Panc1 (cell line): ENCODE data around the gene DUSP11. TPM values are rescaled to one million over a fixed set of nuclear protein-coding genes. Genes with fewer than 3 reads are reported as not detected.
"Not testable (repeated sequence)": the region's sequence is repeated elsewhere in the genome, so short reads cannot be mapped to it uniquely, and the experiment has no call there.

Experiments
- ATAC-seq: fragments of 200-7000 bp; cut with Tn5 transposase; 2 replicates; pipeline ENCODE4 v1.9.1; 2020; ENCODE audit warnings: mild to moderate bottlenecking, moderate library complexity
- BruUV-seq: library from RNA; stranded (reverse); fragments of 400-500 nt; replicated peaks from 2 replicates; lab custom pipeline; 2021; lab: Mats Ljungman, UMichigan
- CTCF ChIA-PET: fragments of 300-600 bp; sonication (Branson Sonifier 250); formaldehyde crosslinking; loops from one replicate; lab custom pipeline; 2022; ENCODE audit warnings: antibody characterized with exemption; lab: Charles Lee
- POLR2A ChIA-PET: fragments of 300-600 bp; sonication (Branson Sonifier 250); formaldehyde crosslinking; loops from one replicate; lab custom pipeline; 2022; ENCODE audit warnings: antibody characterized with exemption; lab: Charles Lee
- DNase-seq: peaks from one replicate; pipeline ENCODE4 v3.0.0-alpha.2; 2010; ENCODE audit warnings: low read depth, low spot score
- H3K27ac ChIP-seq: 2 replicates; pipeline ENCODE4 v1.5.1; 2011; ENCODE audit warnings: mild to moderate bottlenecking, low read length, inconsistent platforms
- H3K27me3 ChIP-seq: fragments of 200-500 bp; sonication (Bioruptor generic); 2 replicates; pipeline ENCODE4 v1.6.0; 2014; ENCODE audit warnings: low read length, inconsistent platforms; ENCODE audit not compliant: control insufficient read depth, insufficient read depth
- H3K36me3 ChIP-seq: fragments of 200-500 bp; sonication (Bioruptor generic); 2 replicates; pipeline ENCODE4 v1.5.1; 2014; ENCODE audit warnings: inconsistent platforms, mild to moderate bottlenecking, low read length, moderate library complexity; ENCODE audit not compliant: control insufficient read depth, insufficient read depth
- H3K4me1 ChIP-seq: 2 replicates; pipeline ENCODE4 v1.5.1; 2011; ENCODE audit warnings: inconsistent platforms, mild to moderate bottlenecking, low read length, moderate library complexity; ENCODE audit not compliant: control insufficient read depth, insufficient read depth
- H3K4me3 ChIP-seq, 2 experiments: 2 replicates each; pipeline ENCODE4 v1.5.1; 2011 to 2012; ENCODE audit warnings: low read depth in 2 of 2, low read length in 2 of 2, mild to moderate bottlenecking in 2 of 2, inconsistent platforms in 1 of 2, moderate library complexity in 1 of 2
- H3K9me3 ChIP-seq: fragments of 200-500 bp; sonication (Bioruptor generic); 2 replicates; pipeline ENCODE4 v1.5.1; 2014; ENCODE audit warnings: low read depth, mild to moderate bottlenecking, inconsistent platforms, low read length, moderate library complexity; ENCODE audit not compliant: control insufficient read depth, insufficient read depth
- POLR2AphosphoS5 ChIP-seq: IDR thresholded peaks from 2 replicates; pipeline ENCODE4 v1.6.1; 2012; ENCODE audit warnings: mild to moderate bottlenecking, low read depth, low read length, moderate library complexity
- SIN3A ChIP-seq: IDR thresholded peaks from 2 replicates; pipeline ENCODE4 v1.6.1; 2012; ENCODE audit warnings: low read depth, mild to moderate bottlenecking, low read length, moderate library complexity, borderline replicate concordance; ENCODE audit not compliant: insufficient read depth
- TCF7L2 ChIP-seq: IDR thresholded peaks from 2 replicates; pipeline ENCODE4 v1.6.1; 2011; ENCODE audit warnings: mild to moderate bottlenecking, low read depth, low read length, inconsistent platforms
- in situ Hi-C: cut with HindIII; loops from 2 replicates; pipeline ENCODE4 v1.10.0; 2016; ENCODE audit warnings: low sequenced_read_pairs, low pct_unique_long_range_greater_than_20kb
- intact Hi-C: fragments of 100-400 bp; cut with micrococcal nuclease; formaldehyde crosslinking; loops from one replicate; pipeline ENCODE4 v1.10.0; 2022; ENCODE audit not compliant: unreplicated experiment
- total RNA-seq: library from RNA; stranded (reverse); gene quantifications from one replicate; pipeline ENCODE4 v1.2.1, GENCODE V29; 2021; ENCODE audit not compliant: unreplicated experiment
- TF ChIP-seq, protein P1 (sequence below): fragments of 450-650 bp; IDR thresholded peaks from 2 replicates; pipeline ENCODE4 v1.5.1; 2017; ENCODE audit warnings: mild to moderate bottlenecking
- TF ChIP-seq, protein P2 (sequence below), 2 experiments: IDR thresholded peaks; 2 replicates each; pipeline ENCODE4 v1.6.1; 2011 to 2012; ENCODE audit warnings: low read depth in 2 of 2, control low read depth in 1 of 2, low read length in 1 of 2, mild to moderate bottlenecking in 1 of 2, moderate library complexity in 1 of 2; ENCODE audit not compliant: insufficient read depth in 1 of 2

DUSP11 gene
- total RNA-seq, 1 experiment from 2014 or later = 16.9 TPM

DNA sequence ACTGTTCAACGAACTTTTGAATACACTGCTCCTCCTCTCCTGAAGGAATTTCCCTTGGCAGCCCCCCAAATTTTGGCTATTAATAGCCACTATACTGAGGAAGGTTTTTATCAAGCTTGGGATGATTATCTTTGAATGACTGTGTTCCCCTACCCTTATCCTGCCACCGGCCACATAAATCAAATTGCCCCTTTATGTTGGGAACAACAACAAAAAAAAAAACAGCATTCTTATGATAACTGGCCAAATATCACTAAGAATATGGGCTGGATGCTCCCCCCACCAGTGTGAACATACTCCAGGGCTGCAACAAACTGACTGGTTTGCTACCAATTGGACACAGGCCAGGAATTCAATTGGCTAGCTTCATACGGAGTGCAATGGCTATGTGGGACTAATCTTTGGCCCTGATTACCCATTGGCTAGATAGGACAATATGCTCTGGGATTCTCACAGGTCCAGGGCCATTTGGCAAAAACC is 20.6 kb downstream of the DUSP11 start:
- TF ChIP-seq, protein P1, sequence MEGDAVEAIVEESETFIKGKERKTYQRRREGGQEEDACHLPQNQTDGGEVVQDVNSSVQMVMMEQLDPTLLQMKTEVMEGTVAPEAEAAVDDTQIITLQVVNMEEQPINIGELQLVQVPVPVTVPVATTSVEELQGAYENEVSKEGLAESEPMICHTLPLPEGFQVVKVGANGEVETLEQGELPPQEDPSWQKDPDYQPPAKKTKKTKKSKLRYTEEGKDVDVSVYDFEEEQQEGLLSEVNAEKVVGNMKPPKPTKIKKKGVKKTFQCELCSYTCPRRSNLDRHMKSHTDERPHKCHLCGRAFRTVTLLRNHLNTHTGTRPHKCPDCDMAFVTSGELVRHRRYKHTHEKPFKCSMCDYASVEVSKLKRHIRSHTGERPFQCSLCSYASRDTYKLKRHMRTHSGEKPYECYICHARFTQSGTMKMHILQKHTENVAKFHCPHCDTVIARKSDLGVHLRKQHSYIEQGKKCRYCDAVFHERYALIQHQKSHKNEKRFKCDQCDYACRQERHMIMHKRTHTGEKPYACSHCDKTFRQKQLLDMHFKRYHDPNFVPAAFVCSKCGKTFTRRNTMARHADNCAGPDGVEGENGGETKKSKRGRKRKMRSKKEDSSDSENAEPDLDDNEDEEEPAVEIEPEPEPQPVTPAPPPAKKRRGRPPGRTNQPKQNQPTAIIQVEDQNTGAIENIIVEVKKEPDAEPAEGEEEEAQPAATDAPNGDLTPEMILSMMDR = no peak
- no peak for TF ChIP-seq POLR2AphosphoS5
- TF ChIP-seq, protein P2, sequence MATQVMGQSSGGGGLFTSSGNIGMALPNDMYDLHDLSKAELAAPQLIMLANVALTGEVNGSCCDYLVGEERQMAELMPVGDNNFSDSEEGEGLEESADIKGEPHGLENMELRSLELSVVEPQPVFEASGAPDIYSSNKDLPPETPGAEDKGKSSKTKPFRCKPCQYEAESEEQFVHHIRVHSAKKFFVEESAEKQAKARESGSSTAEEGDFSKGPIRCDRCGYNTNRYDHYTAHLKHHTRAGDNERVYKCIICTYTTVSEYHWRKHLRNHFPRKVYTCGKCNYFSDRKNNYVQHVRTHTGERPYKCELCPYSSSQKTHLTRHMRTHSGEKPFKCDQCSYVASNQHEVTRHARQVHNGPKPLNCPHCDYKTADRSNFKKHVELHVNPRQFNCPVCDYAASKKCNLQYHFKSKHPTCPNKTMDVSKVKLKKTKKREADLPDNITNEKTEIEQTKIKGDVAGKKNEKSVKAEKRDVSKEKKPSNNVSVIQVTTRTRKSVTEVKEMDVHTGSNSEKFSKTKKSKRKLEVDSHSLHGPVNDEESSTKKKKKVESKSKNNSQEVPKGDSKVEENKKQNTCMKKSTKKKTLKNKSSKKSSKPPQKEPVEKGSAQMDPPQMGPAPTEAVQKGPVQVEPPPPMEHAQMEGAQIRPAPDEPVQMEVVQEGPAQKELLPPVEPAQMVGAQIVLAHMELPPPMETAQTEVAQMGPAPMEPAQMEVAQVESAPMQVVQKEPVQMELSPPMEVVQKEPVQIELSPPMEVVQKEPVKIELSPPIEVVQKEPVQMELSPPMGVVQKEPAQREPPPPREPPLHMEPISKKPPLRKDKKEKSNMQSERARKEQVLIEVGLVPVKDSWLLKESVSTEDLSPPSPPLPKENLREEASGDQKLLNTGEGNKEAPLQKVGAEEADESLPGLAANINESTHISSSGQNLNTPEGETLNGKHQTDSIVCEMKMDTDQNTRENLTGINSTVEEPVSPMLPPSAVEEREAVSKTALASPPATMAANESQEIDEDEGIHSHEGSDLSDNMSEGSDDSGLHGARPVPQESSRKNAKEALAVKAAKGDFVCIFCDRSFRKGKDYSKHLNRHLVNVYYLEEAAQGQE (IDR thresholded peaks at IDR 0.05; ENCODE audit: insufficient read depth in 1 of 2, low read depth in 2 of 2, low read length in 1 of 2) = no peak
- Histone ChIP-seq H3K9me3 (no peaks in the 10 kb centered on the region), H3K27ac (no peak overlapping the region), H3K27me3 (no peaks in the 10 kb centered on the region), H3K36me3 (peaks cover 4% of the 10 kb centered on the region; the same call in 1 of the 2 replicates), H3K4me3 (no peak overlapping the region), H3K4me1 (no peaks in the 10 kb centered on the region)
- in situ Hi-C loops (no loop called here), intact Hi-C loops (no loop called here)
- BruUV-seq = no TSS peak
- ChIA-PET CTCF (no interaction called here), POLR2A (no interaction called here)
- ATAC-seq = no peak
- no peak for DNase-seq

DNA sequence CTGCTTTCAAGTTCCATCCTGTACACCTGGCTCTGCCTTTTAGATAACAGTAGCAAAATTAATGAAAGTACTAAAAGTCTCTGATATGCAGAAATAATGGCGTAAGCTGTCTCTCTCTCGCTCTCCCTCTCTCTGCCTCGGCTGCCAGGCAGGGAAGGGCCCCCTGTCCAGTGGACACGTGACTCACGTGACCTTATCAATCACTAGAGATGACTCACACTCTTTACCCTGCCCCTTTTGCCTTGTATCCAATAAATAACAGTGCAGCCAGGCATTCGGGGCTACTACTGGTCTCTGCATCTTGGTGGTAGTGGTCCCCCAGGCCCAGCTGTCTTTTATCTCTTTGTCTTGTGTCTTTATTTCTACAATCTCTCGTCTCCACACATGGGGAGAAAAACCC is 25.6 kb downstream of the DUSP11 start:
- ATAC-seq, BruUV-seq, H3K27me3 ChIP-seq, H3K36me3 ChIP-seq, CTCF ChIA-PET, POLR2A ChIA-PET, H3K4me3 ChIP-seq, H3K4me1 ChIP-seq, DNase-seq, intact Hi-C loops, H3K9me3 ChIP-seq, H3K27ac ChIP-seq, in situ Hi-C loops: not testable (repeated sequence)

DNA sequence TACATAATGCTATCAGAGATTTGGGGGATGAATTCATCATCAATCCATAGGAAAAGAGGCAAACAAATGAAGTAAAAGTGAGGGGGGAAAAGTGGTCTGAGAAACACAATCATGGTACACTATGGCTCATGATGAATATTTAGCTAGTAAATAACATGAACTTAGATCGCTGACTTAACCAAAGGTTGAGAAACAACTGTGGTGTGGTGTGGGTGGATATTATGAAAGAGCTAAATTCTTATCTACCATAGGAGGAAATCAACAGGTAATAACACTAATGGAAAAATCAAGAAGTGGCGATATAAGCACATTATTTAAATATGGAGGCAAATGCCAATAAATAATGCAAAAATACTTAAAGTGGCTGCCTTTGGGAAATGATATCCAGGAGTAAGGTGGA is 30.6 kb downstream of the DUSP11 start:
- DNase-seq (no peak), ATAC-seq (no peak)
- BruUV-seq = no TSS peak
- TF ChIP-seq, protein P1 = no peak
- TF ChIP-seq TCF7L2 (no peak), POLR2AphosphoS5 (no peak), SIN3A (no peak)
- TF ChIP-seq, protein P2 (IDR thresholded peaks at IDR 0.05; ENCODE audit: insufficient read depth in 1 of 2, low read depth in 2 of 2, low read length in 1 of 2) = no peak
- in situ Hi-C loops = no loop called here
- no peak overlapping the region for H3K4me3 ChIP-seq
- intact Hi-C loops = no loop called here
- no peaks in the 10 kb centered on the region for H3K27me3 ChIP-seq
- H3K27ac ChIP-seq = no peak overlapping the region
- no peaks in the 10 kb centered on the region for H3K9me3 ChIP-seq
- CTCF ChIA-PET = no interaction called here
- no peaks in the 10 kb centered on the region for H3K4me1 ChIP-seq
- H3K36me3 ChIP-seq = no peaks in the 10 kb centered on the region
- POLR2A ChIA-PET = no interaction called here
